Effector CD4-positive, alpha-beta T cell (primary cell): Measurements from ENCODE around the gene CCND2.
A peak's percentile ranks its signal among the peaks of the same experiment; 100 is the strongest.
"Not testable (repeated sequence)": the region's sequence is repeated elsewhere in the genome, so short reads cannot be mapped to it uniquely, and the experiment has no call there.

Experiments used
- DNase-seq: peaks from one replicate; pipeline ENCODE4 v3.0.0-alpha.2; 2020
- total RNA-seq: gene quantifications from one replicate; lab custom pipeline; 2026; lab: John Stamatoyannopoulos, UW

Gene CCND2
- 291 reads per million, percentile 95 among the genes with 10 or more reads in this experiment for total RNA-seq

GRCh38 chr12:4273652-4274395, at the start of gene CCND2:
Gene CCND2 (plus strand): TSS chr12:4273762. CDS start chr12:4274041, 279 bp downstream.
- peak; percentile 57 for DNase-seq

GRCh38 chr12:4224206-4224889, 49.2 kb upstream of the CCND2 start:
- DNase-seq: no peak

- DNase-seq: no peak
Measured at GRCh38 chr12:4225571-4225970, 48.0 kb upstream of the CCND2 start.

GRCh38 chr12:4227046-4227445, 46.5 kb upstream of the CCND2 start:
- no peak for DNase-seq

- no peak for DNase-seq
Measured at GRCh38 chr12:4228122-4228580, 45.4 kb upstream of the CCND2 start.

- no peak for DNase-seq
Measured at GRCh38 chr12:4230526-4230925, 43.0 kb upstream of the CCND2 start.

- DNase-seq: no peak
Measured at GRCh38 chr12:4238577-4238976, 35.0 kb upstream of the CCND2 start.

- DNase-seq: no peak
Measured at GRCh38 chr12:4239746-4240145, 33.8 kb upstream of the CCND2 start.

- no peak for DNase-seq
Measured at GRCh38 chr12:4240161-4240783, 33.3 kb upstream of the CCND2 start.

- no peak for DNase-seq
Measured at GRCh38 chr12:4240981-4241380, 32.6 kb upstream of the CCND2 start.

GRCh38 chr12:4241592-4241991, 32.0 kb upstream of the CCND2 start:
- no peak for DNase-seq

- no peak for DNase-seq
Measured at GRCh38 chr12:4242595-4242994, 31.0 kb upstream of the CCND2 start.

GRCh38 chr12:4243091-4243490, 30.5 kb upstream of the CCND2 start:
- DNase-seq: no peak

GRCh38 chr12:4243491-4244100, 30.0 kb upstream of the CCND2 start:
- not testable (repeated sequence) for DNase-seq

GRCh38 chr12:4244868-4245267, 28.7 kb upstream of the CCND2 start:
- DNase-seq: no peak

GRCh38 chr12:4245446-4245845, 28.1 kb upstream of the CCND2 start:
- no peak for DNase-seq

- DNase-seq: no peak
Measured at GRCh38 chr12:4246116-4246515, 27.4 kb upstream of the CCND2 start.

- no peak for DNase-seq
Measured at GRCh38 chr12:4250691-4251090, 22.9 kb upstream of the CCND2 start.

- no peak for DNase-seq
Measured at GRCh38 chr12:4251216-4251891, 22.2 kb upstream of the CCND2 start.

GRCh38 chr12:4251967-4252366, 21.6 kb upstream of the CCND2 start:
- no peak for DNase-seq

GRCh38 chr12:4252601-4253000, 21.0 kb upstream of the CCND2 start:
- no peak for DNase-seq

GRCh38 chr12:4256043-4256826, 17.3 kb upstream of the CCND2 start:
- DNase-seq: no peak
